HepG2 (cell line): ENCODE data around the gene SPHK1. TPM values are rescaled to one million over a fixed set of nuclear protein-coding genes. Genes with fewer than 3 reads are reported as not detected.

Experiments used
- FOSL1 ChIP-seq: sonication (generic); formaldehyde crosslinking; IDR thresholded peaks from 2 replicates; pipeline ENCODE4 v1.9.0; 2021; ENCODE audit warnings: missing genetic modification reagents, borderline replicate concordance
- HMG20B ChIP-seq: conservative IDR thresholded peaks from 2 replicates; pipeline ENCODE4 v1.6.1; 2016; ENCODE audit warnings: missing genetic modification reagents, missing compliant biosample characterization
- KLF16 ChIP-seq, 2 experiments: sonication (generic) in 1 of 2; formaldehyde crosslinking in 1 of 2; IDR thresholded peaks; 2 replicates each; pipeline versions ENCODE4 v1.6.1 to v1.8.0; 2016 to 2023; ENCODE audit warnings: missing genetic modification reagents in 2 of 2, missing compliant biosample characterization in 1 of 2
- MEIS2 ChIP-seq: sonication (generic); formaldehyde crosslinking; IDR thresholded peaks from 2 replicates; pipeline ENCODE4 v1.9.0; 2021; ENCODE audit warnings: mild to moderate bottlenecking, missing genetic modification reagents
- POLR2A ChIP-seq, 2 experiments: IDR thresholded peaks; 2 replicates each; pipeline ENCODE4 v1.6.1; 2011; ENCODE audit warnings: low read depth in 2 of 2, low read length in 2 of 2, mild to moderate bottlenecking in 1 of 2, moderate library complexity in 1 of 2; ENCODE audit not compliant: insufficient read depth in 1 of 2
- TBL1XR1 ChIP-seq: fragments of 150-350 bp; IDR thresholded peaks from 2 replicates; pipeline ENCODE4 v1.6.1; 2014; ENCODE audit warnings: borderline replicate concordance, low read length; ENCODE audit not compliant: partially characterized antibody
- ZNF251 ChIP-seq: sonication (generic); formaldehyde crosslinking; IDR thresholded peaks from 2 replicates; pipeline ENCODE4 v1.9.0; 2021; ENCODE audit warnings: mild to moderate bottlenecking, missing genetic modification reagents
- ZNF329 ChIP-seq: sonication (generic); formaldehyde crosslinking; IDR thresholded peaks from 2 replicates; pipeline ENCODE4 v1.9.0; 2021; ENCODE audit warnings: low read depth, mild to moderate bottlenecking, missing genetic modification reagents
- ZNF777 ChIP-seq: sonication (generic); formaldehyde crosslinking; IDR thresholded peaks from 2 replicates; pipeline ENCODE4 v1.4.0; 2020; ENCODE audit warnings: missing genetic modification reagents
- ZNF781 ChIP-seq: sonication (generic); formaldehyde crosslinking; IDR thresholded peaks from 2 replicates; pipeline ENCODE4 v1.5.1; 2020; ENCODE audit warnings: borderline replicate concordance, mild to moderate bottlenecking, missing genetic modification reagents; ENCODE audit errors: not compliant biosample characterization
- polyA plus RNA-seq, 8 experiments: library from polyadenylated mRNA; depleted of rRNA in 3 of 8; stranded (reverse) in 7 of 8; unstranded in 1 of 8; fragments of >200 nt; fragmentation: Illumina TruSeq in 4 of 8; extraction: Trizol in 4 of 8; gene quantifications; 2 replicates each; pipeline versions ENCODE4 v1.2.1 to v1.2.3, GENCODE V29; 2011 to 2016; ENCODE audit warnings: low read depth in 4 of 8, missing spikeins in 1 of 8, mixed read lengths in 1 of 8; ENCODE audit not compliant: insufficient read depth in 1 of 8
- total RNA-seq, 5 experiments: library from RNA; depleted of rRNA; stranded (reverse); fragments of >200 nt; fragmentation: Illumina TruSeq; extraction: Trizol; gene quantifications; 2 replicates each; pipeline ENCODE4 v1.2.3, GENCODE V29; 2016; ENCODE audit warnings: low read depth in 1 of 5
- TF ChIP-seq, protein P1 (sequence below): sonication (generic); formaldehyde crosslinking; IDR thresholded peaks from 2 replicates; pipeline ENCODE4 v1.8.0; 2022; ENCODE audit warnings: mild to moderate bottlenecking, missing genetic modification reagents
- TF ChIP-seq, protein P2 (sequence below): sonication (generic); formaldehyde crosslinking; IDR thresholded peaks from 2 replicates; pipeline ENCODE4 v1.4.0; 2020; ENCODE audit warnings: missing genetic modification reagents, borderline replicate concordance
- TF ChIP-seq, protein P3 (sequence below): sonication (generic); formaldehyde crosslinking; IDR thresholded peaks from 2 replicates; pipeline ENCODE4 v1.4.0; 2020; ENCODE audit warnings: mild to moderate bottlenecking, missing genetic modification reagents
- TF ChIP-seq, protein P4 (sequence below): IDR thresholded peaks from 2 replicates; pipeline ENCODE4 v1.6.1; 2016; ENCODE audit warnings: mild to moderate bottlenecking
- TF ChIP-seq, protein P5 (sequence below): IDR thresholded peaks from 2 replicates; pipeline ENCODE4 v1.6.1; 2016; ENCODE audit warnings: missing genetic modification reagents, missing compliant biosample characterization
- TF ChIP-seq, protein P6 (sequence below): IDR thresholded peaks from 2 replicates; pipeline ENCODE4 v1.6.1; 2016; ENCODE audit warnings: low read depth, missing genetic modification reagents, missing compliant biosample characterization

SPHK1 gene
- total and polyA plus RNA-seq, 2 of the 13 experiments (the other 11 are each of a cell fraction or from before 2014, with no cell fraction given) = 129 to 160 TPM

DNA sequence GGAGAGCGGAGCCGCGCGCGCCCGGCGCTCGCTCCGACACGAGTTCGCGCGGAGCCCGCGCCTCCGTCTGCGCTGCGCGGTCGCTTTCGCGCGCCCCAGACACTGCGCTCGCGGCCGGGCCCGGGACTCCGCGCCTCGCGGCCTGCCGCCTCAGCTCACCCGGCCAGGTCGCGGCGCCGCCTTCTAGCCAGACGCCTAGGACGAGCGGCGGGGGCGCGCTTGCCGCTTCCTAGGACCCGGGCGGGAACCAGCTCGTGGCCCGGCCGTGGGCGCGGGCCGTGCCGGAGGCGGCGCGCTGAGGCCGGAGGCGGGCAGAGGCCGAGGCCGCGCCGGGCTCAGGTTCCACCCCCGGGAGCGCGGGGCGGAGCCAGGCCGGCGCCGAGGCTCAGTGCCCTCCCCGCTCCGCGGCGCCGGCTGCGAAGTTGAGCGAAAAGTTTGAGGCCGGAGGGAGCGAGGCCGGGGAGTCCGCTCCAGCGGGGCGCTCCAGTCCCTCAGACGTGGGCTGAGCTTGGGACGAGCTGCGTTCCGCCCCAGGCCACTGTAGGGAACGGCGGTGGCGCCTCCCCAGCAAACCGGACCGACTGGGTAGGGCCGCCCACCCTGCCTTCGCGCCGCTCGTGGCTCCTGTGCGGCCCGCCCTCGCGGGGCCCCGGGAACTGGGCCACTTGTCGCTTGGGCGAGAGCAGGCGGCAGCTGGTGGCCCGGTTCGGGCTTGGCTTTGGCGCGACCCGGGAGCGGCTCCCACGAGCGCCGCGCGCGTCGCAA is at the start of gene SPHK1 (continued):
- TF ChIP-seq ZNF777 (CRISPR knock-in tag) = peak; percentile 11
- TF ChIP-seq, protein P1, sequence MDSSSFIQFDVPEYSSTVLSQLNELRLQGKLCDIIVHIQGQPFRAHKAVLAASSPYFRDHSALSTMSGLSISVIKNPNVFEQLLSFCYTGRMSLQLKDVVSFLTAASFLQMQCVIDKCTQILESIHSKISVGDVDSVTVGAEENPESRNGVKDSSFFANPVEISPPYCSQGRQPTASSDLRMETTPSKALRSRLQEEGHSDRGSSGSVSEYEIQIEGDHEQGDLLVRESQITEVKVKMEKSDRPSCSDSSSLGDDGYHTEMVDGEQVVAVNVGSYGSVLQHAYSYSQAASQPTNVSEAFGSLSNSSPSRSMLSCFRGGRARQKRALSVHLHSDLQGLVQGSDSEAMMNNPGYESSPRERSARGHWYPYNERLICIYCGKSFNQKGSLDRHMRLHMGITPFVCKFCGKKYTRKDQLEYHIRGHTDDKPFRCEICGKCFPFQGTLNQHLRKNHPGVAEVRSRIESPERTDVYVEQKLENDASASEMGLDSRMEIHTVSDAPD = 0 out of 2 replicates have a peak, but pooled peaks have one; percentile 77
- peak in 1 of 2 experiments; percentile 71; a peak in 1 of 4 replicates for TF ChIP-seq KLF16 (CRISPR knock-in tag; IDR thresholded peaks at IDR 0.05)
- TF ChIP-seq, protein P2, sequence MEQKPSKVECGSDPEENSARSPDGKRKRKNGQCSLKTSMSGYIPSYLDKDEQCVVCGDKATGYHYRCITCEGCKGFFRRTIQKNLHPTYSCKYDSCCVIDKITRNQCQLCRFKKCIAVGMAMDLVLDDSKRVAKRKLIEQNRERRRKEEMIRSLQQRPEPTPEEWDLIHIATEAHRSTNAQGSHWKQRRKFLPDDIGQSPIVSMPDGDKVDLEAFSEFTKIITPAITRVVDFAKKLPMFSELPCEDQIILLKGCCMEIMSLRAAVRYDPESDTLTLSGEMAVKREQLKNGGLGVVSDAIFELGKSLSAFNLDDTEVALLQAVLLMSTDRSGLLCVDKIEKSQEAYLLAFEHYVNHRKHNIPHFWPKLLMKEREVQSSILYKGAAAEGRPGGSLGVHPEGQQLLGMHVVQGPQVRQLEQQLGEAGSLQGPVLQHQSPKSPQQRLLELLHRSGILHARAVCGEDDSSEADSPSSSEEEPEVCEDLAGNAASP = 0 out of 2 replicates have a peak, but pooled peaks have one; percentile 18
- TF ChIP-seq FOSL1 (CRISPR knock-in tag) = peak; percentile 37
- TF ChIP-seq, protein P3, sequence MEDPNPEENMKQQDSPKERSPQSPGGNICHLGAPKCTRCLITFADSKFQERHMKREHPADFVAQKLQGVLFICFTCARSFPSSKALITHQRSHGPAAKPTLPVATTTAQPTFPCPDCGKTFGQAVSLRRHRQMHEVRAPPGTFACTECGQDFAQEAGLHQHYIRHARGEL = 0 out of 2 replicates have a peak, but pooled peaks have one; percentile 18
- TF ChIP-seq ZNF329 (CRISPR knock-in tag) = peak; percentile 76
- no peak for TF ChIP-seq ZNF781
- TF ChIP-seq POLR2A (IDR thresholded peaks at IDR 0.05; ENCODE audit: insufficient read depth in 1 of 2, low read depth in 2 of 2, low read length in 2 of 2) = peak in 1 of 2 experiments; percentile 92; a peak in 2 of 4 replicates
- TF ChIP-seq, protein P4, sequence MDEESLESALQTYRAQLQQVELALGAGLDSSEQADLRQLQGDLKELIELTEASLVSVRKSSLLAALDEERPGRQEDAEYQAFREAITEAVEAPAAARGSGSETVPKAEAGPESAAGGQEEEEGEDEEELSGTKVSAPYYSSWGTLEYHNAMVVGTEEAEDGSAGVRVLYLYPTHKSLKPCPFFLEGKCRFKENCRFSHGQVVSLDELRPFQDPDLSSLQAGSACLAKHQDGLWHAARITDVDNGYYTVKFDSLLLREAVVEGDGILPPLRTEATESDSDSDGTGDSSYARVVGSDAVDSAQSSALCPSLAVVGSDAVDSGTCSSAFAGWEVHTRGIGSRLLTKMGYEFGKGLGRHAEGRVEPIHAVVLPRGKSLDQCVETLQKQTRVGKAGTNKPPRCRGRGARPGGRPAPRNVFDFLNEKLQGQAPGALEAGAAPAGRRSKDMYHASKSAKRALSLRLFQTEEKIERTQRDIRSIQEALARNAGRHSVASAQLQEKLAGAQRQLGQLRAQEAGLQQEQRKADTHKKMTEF (CRISPR knock-in tag) = peak; percentile 30; the same call in 1 of the 2 replicates
- TF ChIP-seq, protein P5, sequence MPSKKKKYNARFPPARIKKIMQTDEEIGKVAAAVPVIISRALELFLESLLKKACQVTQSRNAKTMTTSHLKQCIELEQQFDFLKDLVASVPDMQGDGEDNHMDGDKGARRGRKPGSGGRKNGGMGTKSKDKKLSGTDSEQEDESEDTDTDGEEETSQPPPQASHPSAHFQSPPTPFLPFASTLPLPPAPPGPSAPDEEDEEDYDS (CRISPR knock-in tag) = peak; percentile 68; the same call in 1 of the 2 replicates
- no peak for TF ChIP-seq ZNF251 (CRISPR knock-in tag)
- TF ChIP-seq, protein P6, sequence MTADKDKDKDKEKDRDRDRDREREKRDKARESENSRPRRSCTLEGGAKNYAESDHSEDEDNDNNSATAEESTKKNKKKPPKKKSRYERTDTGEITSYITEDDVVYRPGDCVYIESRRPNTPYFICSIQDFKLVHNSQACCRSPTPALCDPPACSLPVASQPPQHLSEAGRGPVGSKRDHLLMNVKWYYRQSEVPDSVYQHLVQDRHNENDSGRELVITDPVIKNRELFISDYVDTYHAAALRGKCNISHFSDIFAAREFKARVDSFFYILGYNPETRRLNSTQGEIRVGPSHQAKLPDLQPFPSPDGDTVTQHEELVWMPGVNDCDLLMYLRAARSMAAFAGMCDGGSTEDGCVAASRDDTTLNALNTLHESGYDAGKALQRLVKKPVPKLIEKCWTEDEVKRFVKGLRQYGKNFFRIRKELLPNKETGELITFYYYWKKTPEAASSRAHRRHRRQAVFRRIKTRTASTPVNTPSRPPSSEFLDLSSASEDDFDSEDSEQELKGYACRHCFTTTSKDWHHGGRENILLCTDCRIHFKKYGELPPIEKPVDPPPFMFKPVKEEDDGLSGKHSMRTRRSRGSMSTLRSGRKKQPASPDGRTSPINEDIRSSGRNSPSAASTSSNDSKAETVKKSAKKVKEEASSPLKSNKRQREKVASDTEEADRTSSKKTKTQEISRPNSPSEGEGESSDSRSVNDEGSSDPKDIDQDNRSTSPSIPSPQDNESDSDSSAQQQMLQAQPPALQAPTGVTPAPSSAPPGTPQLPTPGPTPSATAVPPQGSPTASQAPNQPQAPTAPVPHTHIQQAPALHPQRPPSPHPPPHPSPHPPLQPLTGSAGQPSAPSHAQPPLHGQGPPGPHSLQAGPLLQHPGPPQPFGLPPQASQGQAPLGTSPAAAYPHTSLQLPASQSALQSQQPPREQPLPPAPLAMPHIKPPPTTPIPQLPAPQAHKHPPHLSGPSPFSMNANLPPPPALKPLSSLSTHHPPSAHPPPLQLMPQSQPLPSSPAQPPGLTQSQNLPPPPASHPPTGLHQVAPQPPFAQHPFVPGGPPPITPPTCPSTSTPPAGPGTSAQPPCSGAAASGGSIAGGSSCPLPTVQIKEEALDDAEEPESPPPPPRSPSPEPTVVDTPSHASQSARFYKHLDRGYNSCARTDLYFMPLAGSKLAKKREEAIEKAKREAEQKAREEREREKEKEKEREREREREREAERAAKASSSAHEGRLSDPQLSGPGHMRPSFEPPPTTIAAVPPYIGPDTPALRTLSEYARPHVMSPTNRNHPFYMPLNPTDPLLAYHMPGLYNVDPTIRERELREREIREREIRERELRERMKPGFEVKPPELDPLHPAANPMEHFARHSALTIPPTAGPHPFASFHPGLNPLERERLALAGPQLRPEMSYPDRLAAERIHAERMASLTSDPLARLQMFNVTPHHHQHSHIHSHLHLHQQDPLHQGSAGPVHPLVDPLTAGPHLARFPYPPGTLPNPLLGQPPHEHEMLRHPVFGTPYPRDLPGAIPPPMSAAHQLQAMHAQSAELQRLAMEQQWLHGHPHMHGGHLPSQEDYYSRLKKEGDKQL (CRISPR knock-in tag) = peak; percentile 56
- TF ChIP-seq TBL1XR1 = no peak
- 0 out of 2 replicates have a peak, but pooled peaks have one; percentile 47 for TF ChIP-seq HMG20B
- 0 out of 2 replicates have a peak, but pooled peaks have one; percentile 36 for TF ChIP-seq MEIS2 (CRISPR knock-in tag)
